Activated T-helper 17 cell treated with anti-CD3 and anti-CD28 coated beads, Interleukin-2, amount 50 U/mL, for 72 hours (primary cell): ENCODE measurements around the gene GAGE12G. TPM values are rescaled to one million over a fixed set of nuclear protein-coding genes. Genes with fewer than 3 reads are reported as not detected.

Source experiments
- total RNA-seq, 2 donors: library from RNA; stranded (reverse); gene quantifications; one replicate each; pipeline ENCODE4 v1.2.3, GENCODE V29; 2022

GAGE12G gene
- total RNA-seq, 2 donors from 2014 or later: not detected

Other genes starting within 250 kb of the GAGE12G start
- not detected for gene GAGE12J, start 248.4 kb upstream of the GAGE12G start, total RNA-seq
- gene GAGE13, start 238.8 kb upstream of the GAGE12G start, total RNA-seq: not detected
- gene GAGE12C, start 38.2 kb upstream of the GAGE12G start, total RNA-seq: not detected
- not detected for gene GAGE12D, start 28.7 kb upstream of the GAGE12G start, total RNA-seq
- gene GAGE12E, start 19.1 kb upstream of the GAGE12G start, total RNA-seq: not detected
- gene GAGE12F, start 9.6 kb upstream of the GAGE12G start, total RNA-seq: not detected
- gene GAGE12H, start 9.5 kb downstream of the GAGE12G start, total RNA-seq: not detected
- not detected for gene GAGE2A, start 19.1 kb downstream of the GAGE12G start, total RNA-seq
- not detected for gene GAGE1, start 28.6 kb downstream of the GAGE12G start, total RNA-seq
- not detected for gene PAGE1, start 125.6 kb downstream of the GAGE12G start, total RNA-seq